Limb (tissue), 2 donors: ENCODE data around the gene BOLA2.
"Not testable (repeated sequence)": the region's sequence is repeated elsewhere in the genome, so short reads cannot be mapped to it uniquely, and the experiment has no call there.

Experiments used
- DNase-seq, 2 donors: peaks; one replicate each; pipeline ENCODE4 v3.0.0-alpha.2; 2016; ENCODE audit errors: extremely low spot score in 2 of 2

BOLA2 gene

GRCh38 chr16:29454269-29454668, at the start of gene BOLA2, which contains the start of gene SLX1B:
Gene BOLA2 (minus strand): TSS chr16:29454351. CDS start chr16:29454253, 98 bp downstream.
Gene SLX1B (plus strand): TSS chr16:29454533.
- not testable (repeated sequence) for DNase-seq

GRCh38 chr16:29482276-29482675, 28.1 kb upstream of the BOLA2 start:
- DNase-seq, result not testable (repeated sequence)

GRCh38 chr16:29472065-29472464, 17.9 kb upstream of the BOLA2 start:
- DNase-seq, result not testable (repeated sequence)

DNA sequence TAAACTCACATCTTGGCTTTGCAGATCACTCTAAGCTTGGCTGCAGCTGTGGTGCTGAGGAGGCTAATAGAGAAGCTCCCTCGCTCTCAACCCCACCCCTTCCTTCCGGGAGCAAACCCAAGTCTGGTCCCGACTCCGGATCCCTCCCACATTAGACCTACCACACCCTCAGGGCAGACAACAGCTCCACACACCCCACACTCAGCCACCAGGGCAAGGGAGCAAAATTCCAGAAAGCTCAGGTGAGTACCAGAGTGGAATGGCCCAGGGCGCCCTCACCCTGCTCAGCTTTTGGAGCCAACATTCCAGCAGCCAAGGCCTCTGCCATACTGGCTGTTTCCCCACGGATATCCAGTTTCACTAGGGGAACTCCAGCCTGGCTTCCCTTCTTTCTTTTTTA, 15.5 kb upstream of the BOLA2 start:
- not testable (repeated sequence) for DNase-seq

DNA sequence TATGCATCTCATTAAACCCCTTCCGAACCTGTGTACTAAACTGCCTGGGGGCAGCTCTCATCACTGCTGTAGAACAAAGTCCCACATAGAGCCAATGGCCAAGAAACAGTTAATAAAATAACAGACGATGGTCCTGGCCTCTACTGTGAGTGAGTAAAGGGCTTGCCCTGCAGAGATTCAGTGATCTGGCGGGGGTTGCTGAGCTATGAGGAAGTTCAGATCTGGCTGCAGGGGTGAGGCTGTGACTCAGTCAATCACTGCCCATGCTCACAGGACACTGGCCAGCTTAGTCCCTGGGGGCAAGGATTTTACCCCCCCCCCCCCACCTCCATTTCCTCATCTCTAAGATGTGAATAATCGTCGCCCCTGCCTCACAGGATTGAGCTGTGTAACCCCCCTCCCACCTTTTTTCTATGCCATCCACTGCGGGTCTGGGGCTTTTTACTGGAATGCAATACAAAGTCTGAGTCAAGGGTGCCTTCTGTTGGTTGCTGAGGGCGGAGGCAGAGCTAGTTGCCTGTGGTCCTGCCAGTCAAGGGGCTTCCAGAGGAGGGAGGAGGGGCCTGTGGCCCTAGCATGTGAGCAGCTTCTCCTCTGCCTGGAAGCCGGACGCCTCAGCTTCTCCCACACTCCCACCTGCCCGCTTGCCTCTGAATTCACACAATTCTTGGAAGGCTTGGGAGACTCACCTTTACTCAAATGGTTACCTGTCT, 13.7 kb upstream of the BOLA2 start:
- DNase-seq, result not testable (repeated sequence)

- not testable (repeated sequence) for DNase-seq
Observed at GRCh38 chr16:29466904-29467303, 12.8 kb upstream of the BOLA2 start.

DNA sequence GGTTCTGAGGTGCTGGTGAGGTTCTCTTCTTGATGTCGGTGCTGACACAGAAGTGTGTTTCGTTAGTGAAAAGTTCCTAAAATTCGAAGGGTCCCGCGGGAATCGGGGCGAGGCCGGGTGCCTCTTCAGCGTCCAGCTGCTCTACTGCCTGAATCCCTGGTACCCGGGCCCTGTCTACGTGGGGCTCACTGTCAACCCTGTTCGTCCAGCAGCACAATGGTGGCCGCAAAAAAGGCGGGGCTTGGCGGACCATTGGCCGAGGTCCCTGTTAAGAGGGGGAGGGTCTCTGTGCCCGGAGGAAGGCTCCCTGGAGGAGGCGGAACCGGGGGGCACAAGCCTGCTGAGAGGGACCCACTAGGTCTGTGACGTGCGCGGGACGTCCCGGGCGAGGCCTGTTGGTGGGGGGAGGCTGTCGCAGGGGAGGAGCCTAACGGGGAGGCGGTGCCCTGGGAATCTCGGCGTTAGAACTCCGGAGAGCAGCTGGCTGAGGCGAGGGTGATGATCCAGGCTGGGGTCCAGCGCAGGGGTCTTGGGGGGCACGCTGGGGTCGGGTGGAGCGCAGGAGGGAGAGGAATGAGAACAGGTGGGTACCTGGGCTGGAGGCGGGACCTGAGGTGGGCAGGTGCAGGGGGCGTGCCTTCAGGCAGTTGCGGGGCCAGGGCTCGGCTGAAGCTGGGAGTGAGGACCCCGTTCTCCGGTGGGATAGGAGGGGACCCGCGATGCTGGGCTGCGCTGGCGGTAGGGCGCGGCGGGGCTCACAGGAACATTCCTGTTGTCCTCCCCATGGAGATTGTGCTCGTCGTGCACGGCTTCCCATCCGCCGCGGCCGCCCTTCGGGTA, 12.1 kb upstream of the BOLA2 start:
- not testable (repeated sequence) for DNase-seq

GRCh38 chr16:29460647-29461030, 6.5 kb upstream of the BOLA2 start:
- DNase-seq, result not testable (repeated sequence)

DNA sequence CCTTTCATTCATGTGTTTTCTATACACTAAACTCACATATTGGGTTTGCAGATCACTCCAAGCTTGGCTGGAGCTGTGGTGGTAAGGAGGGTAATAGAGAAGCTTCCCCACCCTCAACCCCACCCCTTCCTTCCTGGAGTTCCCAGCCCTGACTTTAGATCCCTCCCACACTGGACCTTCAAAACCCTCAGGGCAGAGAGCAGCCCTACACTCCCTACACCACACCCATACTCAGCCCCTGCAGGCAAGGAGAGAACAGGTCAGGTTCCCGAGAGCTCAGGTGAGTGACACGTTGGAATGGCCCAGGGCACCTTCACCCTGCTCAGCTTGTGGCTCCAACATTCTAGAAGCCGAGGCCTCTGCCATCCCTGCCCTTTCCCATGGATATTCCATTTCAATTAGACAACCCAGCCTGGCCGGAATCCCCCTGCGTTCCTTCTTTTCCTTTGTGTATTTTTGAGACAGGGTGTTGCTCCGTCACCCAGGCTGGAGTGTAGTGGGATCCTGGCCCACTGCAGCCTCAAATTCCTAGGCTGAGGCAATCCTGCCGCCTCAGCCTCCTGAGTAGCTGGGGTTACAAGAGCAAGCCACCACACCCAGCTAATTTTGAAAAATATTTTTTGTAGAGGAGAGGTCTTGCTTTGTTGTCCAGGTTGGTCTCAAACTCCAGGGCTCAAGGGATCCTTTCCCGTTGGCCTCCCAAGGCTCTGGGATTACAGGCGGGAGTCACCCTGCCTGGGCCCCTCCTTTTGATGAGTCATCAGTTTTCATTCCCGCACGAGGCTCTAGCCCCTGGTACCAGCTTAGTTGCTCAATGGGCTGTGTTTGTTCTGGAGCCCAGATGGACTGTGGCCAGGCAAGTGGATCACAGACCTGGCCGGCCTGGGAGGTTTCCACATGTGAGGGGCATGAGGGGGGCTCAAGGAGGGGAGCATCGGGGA, 5.8 kb upstream of the BOLA2 start, which contains the start of gene SULT1A4:
Gene SULT1A4 (plus strand): TSS at position 208 of the 941 bp plus-strand sequence. CDS start 1,473 bp downstream, outside the sequence.
- not testable (repeated sequence) for DNase-seq

DNA sequence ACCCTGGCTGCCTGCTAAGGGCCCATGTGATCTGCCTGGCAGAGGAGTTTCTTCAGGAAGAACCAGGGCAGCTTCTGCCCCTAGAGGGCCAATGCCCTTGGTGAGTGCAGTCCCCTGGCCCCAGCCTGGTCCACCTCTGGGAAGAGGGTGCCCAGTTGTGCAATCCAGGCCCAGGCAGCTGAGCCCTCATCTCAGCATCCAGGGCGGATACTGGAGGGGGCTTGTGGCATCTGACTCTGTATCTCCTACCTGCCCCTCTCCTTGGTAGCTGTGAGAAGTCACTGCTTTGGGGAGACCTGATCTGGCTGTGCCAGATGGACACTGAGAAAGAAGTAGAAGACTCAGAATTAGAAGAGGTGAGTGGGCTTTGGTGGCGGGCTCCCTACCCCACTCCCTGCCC, 3.5 kb upstream of the BOLA2 start:
- DNase-seq, result not testable (repeated sequence)

DNA sequence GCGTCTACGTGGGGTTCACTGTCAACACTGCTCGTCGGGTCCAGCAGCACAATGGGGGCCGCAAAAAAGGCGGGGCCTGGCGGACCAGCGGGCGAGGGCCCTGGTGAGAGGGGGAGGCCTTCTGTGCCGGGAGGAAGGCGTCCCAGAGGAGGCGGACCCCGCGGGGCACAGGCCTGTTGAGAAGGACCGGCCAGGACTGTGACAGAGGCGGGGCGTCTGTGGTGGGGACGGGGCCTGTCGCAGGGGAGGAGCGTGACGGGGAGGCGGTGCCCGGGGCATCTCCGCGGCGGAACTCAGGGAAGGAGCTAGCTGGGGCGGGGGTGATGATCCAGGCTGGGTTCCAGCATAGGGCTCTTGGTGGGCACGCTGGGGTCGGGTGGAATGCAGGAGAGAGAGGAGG, 677 bp upstream of the BOLA2 start:
- DNase-seq, result not testable (repeated sequence)

GRCh38 chr16:29453754-29454153, 397 bp downstream of the BOLA2 start:
- not testable (repeated sequence) for DNase-seq

DNA sequence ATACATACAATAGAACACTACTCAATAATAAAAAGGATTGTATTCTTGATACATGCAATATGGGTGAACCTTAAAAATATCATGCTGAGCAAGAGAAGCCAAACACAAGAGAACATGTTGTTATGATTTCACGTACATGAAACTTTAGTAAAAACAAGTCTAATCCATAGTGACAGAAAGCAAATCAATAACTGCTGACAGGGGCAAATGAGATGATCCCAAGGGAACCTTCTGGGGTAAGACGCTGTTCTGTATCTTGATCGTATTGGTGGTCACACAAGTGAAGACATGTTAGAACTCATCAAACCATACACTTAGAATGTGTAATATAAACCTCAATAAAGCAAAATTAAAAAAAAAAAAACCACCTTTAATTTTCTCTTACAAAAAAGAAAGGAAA, 28.8 kb downstream of the BOLA2 start:
- not testable (repeated sequence) for DNase-seq

GRCh38 chr16:29423587-29423986, 30.6 kb downstream of the BOLA2 start:
- not testable (repeated sequence) for DNase-seq

GRCh38 chr16:29405249-29405648, 48.9 kb downstream of the BOLA2 start:
- not testable (repeated sequence) for DNase-seq
